ENCODE results near the gene FAM89B. TPM values are rescaled to one million over a fixed set of nuclear protein-coding genes. Genes with fewer than 3 reads are reported as not detected.

Gene FAM89B
- total RNA-seq, 2 experiments from 2014 or later: 36.6 to 54.2 TPM

DNA sequence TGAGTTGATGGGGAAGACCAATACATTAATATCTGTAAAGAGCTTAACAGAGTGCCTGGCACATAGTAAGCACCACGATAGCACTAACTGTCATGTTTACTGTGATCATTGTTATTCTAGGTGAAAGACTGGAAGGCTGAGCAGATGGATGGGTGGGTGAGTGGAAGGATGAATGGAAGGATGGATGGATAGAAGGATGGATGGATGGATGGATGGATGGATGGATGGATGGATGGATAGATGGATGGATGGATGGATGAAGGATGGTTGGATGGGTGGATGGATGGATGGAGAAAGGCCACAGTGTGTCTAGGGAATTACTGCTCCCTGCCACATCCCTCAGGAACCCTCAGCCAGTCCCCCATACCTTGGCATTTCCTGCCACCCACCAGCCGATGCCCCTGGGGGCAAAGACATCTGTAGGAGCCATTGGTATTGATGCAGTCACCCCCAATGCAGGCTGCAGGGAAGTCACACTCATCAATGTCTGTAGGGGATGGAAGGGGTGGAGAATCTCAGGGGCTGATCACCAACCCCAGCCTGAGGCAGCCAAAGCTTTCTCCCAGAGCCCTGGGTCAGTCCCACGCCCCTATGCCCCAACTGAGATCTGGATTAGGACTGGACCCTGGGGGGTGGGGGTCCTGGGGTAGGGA lies 29.5 kb upstream of the FAM89B start:
- no peak for ATAC-seq
- no peak overlapping the region for H3K27ac Mint-ChIP-seq
- CTCF ChIA-PET: interaction anchor here (0.6 to 19.4 kb wide), 4 partner anchors 9 to 63 kb away, joined by 3 to 388 read pairs (median 126); partner anchors contain the start of genes FAM89B, KCNK7, LTBP3 and ZNRD2
- peaks cover 24% of the 10 kb centered on the region for H3K4me1 Mint-ChIP-seq
- H3K9me3 Mint-ChIP-seq (ENCODE audit: low read depth): no peaks in the 10 kb centered on the region
- no peak overlapping the region for H3K4me3 Mint-ChIP-seq
- H3K36me3 Mint-ChIP-seq: peaks cover 1% of the 10 kb centered on the region
- H3K27me3 Mint-ChIP-seq: no peaks in the 10 kb centered on the region
- DNase-seq: no peak

DNA sequence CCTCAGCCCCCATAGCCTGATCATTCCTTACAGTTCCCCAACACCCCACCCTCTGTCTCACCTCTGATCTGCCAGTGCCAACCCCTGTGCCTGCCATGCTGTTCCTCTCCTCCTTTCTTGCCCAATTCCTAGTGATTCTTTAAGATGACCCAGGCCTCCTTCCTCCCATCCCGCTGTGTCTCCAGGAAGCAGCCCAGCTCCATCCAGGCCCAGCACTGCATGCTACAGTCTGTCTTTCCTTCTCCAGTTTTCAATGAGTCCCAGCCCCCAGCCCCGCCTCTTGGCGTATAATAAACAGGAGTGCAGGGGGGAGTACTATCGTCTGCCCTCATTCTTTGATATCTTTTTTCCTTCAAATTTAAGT lies 26.5 kb upstream of the FAM89B start:
- Mint-ChIP-seq H3K9me3 (ENCODE audit: low read depth) (no peaks in the 10 kb centered on the region), H3K4me3 (peak overlapping the region; percentile 67), H3K4me1 (peaks cover 35% of the 10 kb centered on the region), H3K27me3 (no peaks in the 10 kb centered on the region), H3K27ac (peak overlapping the region; percentile 37), H3K36me3 (peaks cover 10% of the 10 kb centered on the region)
- DNase-seq (no peak), ATAC-seq (no peak)
- CTCF ChIA-PET: interaction anchor here (1.1 to 19.4 kb wide), 3 partner anchors 20 to 216 kb away, joined by 4 to 388 read pairs (median 209); partner anchors contain the start of genes FAM89B, KCNK7, LTBP3 and ZNRD2

DNA sequence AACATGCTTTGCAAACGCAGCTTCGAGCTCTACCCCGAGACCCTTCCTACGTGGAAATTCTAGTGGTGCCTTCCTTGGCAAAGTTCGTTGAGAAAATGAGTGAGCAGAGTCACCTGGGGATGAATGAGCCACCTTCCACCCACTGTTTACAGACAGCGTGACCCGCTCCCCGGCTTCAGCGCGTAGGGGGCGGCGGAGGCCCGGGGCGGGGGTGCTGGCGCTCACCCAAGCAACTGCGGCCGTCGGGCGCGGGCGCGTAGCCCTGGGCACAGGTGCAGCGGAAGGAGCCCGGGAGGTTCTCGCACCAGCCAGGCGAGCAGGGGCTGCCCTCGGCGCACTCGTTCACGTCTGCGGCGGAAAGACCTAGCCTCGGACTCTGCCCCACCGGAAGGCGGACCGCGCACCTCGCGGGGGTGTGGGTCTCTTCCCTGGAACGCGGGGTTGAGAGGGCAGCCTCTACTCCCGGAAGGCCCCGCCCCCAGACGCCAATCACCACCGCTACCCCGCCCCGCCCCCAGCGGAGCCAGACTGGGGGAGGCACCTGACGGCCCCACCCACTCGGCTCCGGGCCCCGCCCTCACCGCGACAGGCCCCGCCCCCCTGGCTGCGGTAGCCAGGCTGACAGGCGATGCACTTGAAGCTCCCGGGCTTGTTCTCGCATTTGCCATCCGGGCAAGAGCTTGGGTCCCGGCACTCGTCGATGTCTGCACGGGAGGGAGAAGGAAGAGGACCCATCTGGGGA lies 25.9 kb upstream of the FAM89B start:
- ATAC-seq (peak; percentile 92), DNase-seq (peak; percentile 98)
- H3K27ac Mint-ChIP-seq: peak overlapping the region; percentile 80
- H3K9me3 Mint-ChIP-seq (ENCODE audit: low read depth): no peaks in the 10 kb centered on the region
- peaks cover 13% of the 10 kb centered on the region for H3K36me3 Mint-ChIP-seq
- H3K27me3 Mint-ChIP-seq: no peaks in the 10 kb centered on the region
- H3K4me3 Mint-ChIP-seq: peak overlapping the region; percentile 67
- CTCF ChIA-PET: interaction anchor here (0.6 to 19.4 kb wide), 6 partner anchors 20 to 216 kb away, joined by 3 to 388 read pairs (median 4); partner anchors contain the start of genes FAM89B, KCNK7, LTBP3 and SIPA1
- H3K4me1 Mint-ChIP-seq: peaks cover 34% of the 10 kb centered on the region

DNA sequence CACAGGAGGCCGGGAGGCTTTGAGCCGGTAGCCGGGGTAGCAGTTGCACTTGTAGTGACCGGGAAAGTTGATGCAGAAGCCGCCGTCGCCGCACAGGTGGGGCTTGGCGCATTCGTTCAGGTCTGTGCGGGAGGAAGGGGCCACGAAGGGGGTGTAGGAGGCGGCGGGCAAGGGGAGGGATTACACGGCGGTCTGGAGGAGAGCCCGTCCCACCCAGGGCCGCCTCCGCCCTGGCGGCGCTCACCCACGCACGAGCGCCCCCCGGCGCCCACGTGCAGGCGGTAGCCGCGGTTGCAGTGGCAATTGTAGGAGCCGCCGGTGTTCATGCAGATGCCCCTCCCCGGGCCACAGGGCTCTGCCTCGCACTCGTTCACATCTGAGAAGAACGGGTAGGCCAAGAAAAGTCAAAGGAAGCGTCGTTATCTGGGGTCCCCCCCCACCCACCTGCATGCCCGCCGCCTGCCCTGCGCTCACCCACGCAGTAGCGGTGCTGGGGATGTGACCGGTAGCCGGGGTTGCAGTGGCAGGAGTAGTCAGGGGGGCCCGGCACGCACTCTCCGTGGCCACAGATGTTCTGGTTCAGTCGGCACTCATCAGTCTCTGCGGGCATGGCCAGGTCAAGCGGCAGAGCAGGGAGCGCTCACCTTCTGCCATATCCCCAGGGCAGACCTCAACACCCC lies 24.8 kb upstream of the FAM89B start:
- peaks cover 43% of the 10 kb centered on the region for H3K4me1 Mint-ChIP-seq
- ATAC-seq: no peak
- H3K4me3 Mint-ChIP-seq: no peak overlapping the region
- CTCF ChIA-PET: interaction anchor here (0.9 to 19.4 kb wide), 4 partner anchors 19 to 90 kb away, joined by 3 to 388 read pairs (median 106); partner anchors contain the start of genes FAM89B, KCNK7, LTBP3 and SIPA1
- H3K36me3 Mint-ChIP-seq: peaks cover 17% of the 10 kb centered on the region
- peak overlapping the region; percentile 23 for H3K27ac Mint-ChIP-seq
- no peak for DNase-seq
- no peaks in the 10 kb centered on the region for H3K27me3 Mint-ChIP-seq
- no peaks in the 10 kb centered on the region for H3K9me3 Mint-ChIP-seq (ENCODE audit: low read depth)

DNA sequence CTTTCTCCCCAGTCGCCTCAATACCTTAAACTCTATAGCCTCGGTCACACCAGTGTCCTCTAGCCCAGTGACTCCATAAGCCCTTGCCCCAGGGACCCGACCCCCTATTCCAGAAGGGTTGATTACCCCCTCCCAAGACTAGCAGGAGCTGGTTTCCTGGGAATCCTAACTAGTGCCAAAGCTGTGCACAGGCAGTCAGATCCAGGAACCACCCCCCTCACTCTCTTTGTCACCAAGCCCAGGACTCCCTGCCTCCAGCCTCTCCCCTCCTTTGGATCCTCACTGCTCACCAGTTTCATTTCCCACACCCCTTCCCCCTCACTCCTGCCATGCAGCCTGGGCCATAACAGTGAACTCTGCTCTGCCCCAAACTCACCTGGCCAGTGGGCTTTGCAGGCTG lies 23.9 kb upstream of the FAM89B start:
- H3K36me3 Mint-ChIP-seq: peaks cover 16% of the 10 kb centered on the region
- H3K27me3 Mint-ChIP-seq: no peaks in the 10 kb centered on the region
- DNase-seq (no peak), ATAC-seq (no peak)
- H3K4me1 Mint-ChIP-seq: peaks cover 50% of the 10 kb centered on the region
- no peaks in the 10 kb centered on the region for H3K9me3 Mint-ChIP-seq (ENCODE audit: low read depth)
- H3K27ac Mint-ChIP-seq: no peak overlapping the region
- CTCF ChIA-PET: interaction anchor here (1.0 to 19.4 kb wide), 3 partner anchors 8 to 46 kb away, joined by 3 to 388 read pairs (median 6); partner anchors contain the start of genes FAM89B, LTBP3 and ZNRD2
- H3K4me3 Mint-ChIP-seq: no peak overlapping the region

DNA sequence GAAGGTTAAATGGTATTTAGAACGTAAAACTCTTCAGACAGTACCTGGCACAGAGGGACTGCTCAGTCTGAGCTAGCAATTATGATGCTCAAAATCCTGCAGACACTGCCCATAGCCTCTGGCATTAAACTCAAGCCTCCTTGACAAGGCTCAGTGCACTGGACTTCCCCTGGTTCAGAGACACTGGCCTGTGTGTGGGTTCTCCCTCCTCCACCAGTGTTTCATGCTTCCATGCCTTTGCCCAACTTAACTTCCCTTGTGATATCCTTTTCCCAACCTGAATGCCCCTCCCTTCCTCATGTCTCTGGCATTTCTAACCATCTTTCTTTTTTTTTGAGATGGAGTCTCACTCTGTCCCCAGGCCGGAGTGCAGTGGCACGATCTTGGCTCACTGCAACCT lies 23.2 kb upstream of the FAM89B start:
- H3K27me3 Mint-ChIP-seq: no peaks in the 10 kb centered on the region
- H3K4me1 Mint-ChIP-seq: peaks cover 52% of the 10 kb centered on the region
- H3K27ac Mint-ChIP-seq: no peak overlapping the region
- no peak overlapping the region for H3K4me3 Mint-ChIP-seq
- no peaks in the 10 kb centered on the region for H3K9me3 Mint-ChIP-seq (ENCODE audit: low read depth)
- ATAC-seq (no peak), DNase-seq (no peak)
- CTCF ChIA-PET: interaction anchor here (0.7 to 19.4 kb wide), 4 partner anchors 9 to 147 kb away, joined by 3 to 388 read pairs (median 6); partner anchors contain the start of genes FAM89B, LTBP3 and ZNRD2
- H3K36me3 Mint-ChIP-seq: peaks cover 16% of the 10 kb centered on the region

DNA sequence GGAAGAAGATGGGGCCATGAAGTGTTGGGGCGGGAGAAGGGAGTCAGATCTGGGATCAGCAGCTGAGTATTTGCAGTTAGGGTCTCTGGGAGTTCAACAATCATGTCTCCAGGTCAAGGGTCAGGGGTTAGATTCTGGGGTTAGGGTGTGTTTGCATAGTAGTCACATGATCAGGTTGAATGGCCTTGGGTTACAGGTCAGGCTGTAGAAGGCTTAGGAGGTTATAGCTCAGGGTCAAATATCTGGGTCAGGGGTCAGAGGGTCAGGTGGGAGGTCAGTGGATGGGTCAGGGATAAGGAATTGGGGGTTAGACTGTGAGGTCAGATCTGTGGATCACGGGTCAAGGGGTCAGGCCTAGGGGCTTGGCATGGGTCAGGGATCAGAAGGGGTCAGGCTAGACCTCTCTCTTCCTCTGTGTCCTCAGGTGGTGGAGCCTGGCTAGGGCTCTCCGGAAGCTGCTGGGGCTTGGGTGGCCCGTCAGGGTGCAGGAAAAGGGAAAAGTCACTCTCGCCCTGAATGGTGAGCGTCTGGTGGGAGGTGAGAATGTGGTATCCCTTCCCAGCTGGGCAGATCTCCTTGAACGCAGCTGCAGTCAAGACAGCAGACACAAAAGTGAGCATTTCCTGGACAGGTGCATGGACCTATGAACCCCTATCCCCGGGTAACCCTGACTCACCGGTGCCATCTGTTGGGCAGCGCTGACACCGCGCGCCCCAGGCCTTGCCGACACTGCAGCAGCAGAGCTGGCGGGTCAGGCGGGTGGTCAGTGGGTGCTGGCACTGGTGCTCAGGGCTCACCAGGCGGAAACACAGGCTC lies 20.6 kb upstream of the FAM89B start:
- Mint-ChIP-seq H3K4me1 (peaks cover 68% of the 10 kb centered on the region), H3K4me3 (no peak overlapping the region), H3K27me3 (no peaks in the 10 kb centered on the region), H3K9me3 (ENCODE audit: low read depth) (no peaks in the 10 kb centered on the region), H3K27ac (peak overlapping the region; percentile 58), H3K36me3 (peaks cover 16% of the 10 kb centered on the region)
- ATAC-seq (peak; percentile 56), DNase-seq (peak; percentile 75)
- CTCF ChIA-PET: interaction anchor here (0.5 to 19.4 kb wide), 8 partner anchors 10 to 506 kb away, joined by 3 to 388 read pairs (median 6); partner anchors contain the start of genes FAM89B, LTBP3 and ZNRD2

DNA sequence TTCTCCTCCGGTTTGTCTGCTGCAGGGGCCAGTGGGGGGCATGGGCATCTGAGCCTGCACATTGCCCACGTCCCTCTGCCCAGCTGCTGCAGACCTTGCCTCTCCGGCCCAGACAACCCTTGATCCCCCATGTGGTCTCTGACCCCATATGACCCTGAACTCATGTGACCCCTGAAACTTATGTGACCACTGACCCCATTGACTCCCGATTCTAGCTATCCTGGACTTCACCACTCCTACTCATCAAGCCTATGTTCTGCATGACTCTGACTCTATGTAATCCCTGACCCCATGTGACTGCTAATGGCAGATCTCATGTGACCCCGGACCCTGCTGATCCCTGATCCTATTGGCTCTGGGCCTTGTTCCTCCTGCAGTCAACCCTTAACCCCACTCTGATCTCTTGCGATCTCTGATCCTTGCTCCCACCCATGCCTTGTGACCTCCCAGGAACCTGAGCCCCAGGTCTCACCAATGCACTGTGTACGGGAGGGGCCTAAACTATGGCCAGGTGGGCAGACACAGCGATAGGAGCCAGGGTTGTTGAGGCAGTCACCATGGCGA lies 19.9 kb upstream of the FAM89B start:
- CTCF ChIA-PET: interaction anchor here (0.5 to 19.4 kb wide), 8 partner anchors 11 to 506 kb away, joined by 3 to 388 read pairs (median 6); partner anchors contain the start of genes FAM89B, LTBP3 and ZNRD2
- no peaks in the 10 kb centered on the region for H3K9me3 Mint-ChIP-seq (ENCODE audit: low read depth)
- DNase-seq: no peak
- H3K4me3 Mint-ChIP-seq: no peak overlapping the region
- no peak for ATAC-seq
- H3K27me3 Mint-ChIP-seq: no peaks in the 10 kb centered on the region
- peak overlapping the region; percentile 58 for H3K27ac Mint-ChIP-seq
- peaks cover 16% of the 10 kb centered on the region for H3K36me3 Mint-ChIP-seq
- H3K4me1 Mint-ChIP-seq: peaks cover 70% of the 10 kb centered on the region

DNA sequence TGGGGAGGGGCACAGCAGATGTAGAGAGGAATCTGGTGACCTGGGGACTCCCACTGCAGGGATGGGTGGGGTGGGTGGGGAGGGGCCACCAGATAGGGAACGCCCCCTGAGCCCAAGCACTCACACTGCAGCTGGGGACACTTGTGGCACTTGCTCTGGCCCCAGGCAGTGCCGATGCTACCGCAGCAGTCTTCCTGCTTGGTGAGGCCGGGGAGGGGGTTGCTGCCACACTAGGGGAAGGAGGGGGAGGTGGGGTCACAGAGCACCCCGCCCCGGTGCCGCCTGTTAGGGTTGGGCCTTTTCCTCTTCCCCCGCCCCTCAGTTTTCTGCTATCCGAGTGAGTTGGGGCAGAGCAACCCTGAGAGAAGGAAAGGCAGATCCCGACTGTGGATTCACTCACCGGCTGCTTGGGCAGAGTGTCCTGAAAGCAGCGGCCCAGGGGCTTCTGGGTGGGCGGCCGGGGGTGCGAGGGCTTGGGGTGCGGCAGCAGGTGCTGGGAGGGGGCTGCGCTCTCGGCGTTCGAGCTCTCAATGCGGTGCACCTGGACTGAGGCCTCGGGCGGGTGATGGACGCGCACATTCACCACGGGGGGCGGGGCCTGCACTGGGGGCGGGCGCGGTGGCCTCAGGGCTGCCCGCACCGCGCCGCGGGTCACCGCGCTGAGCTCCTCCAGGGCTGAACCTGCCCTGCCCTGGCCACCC lies 18.9 kb upstream of the FAM89B start:
- CTCF ChIA-PET: interaction anchor here (3.6 to 19.4 kb wide), 3 partner anchors 12 to 35 kb away, joined by 12 to 388 read pairs (median 42); partner anchors contain the start of genes FAM89B, LTBP3 and ZNRD2
- Mint-ChIP-seq H3K27ac (peak overlapping the region; percentile 22), H3K4me1 (peaks cover 61% of the 10 kb centered on the region), H3K4me3 (no peak overlapping the region), H3K9me3 (ENCODE audit: low read depth) (no peaks in the 10 kb centered on the region), H3K27me3 (no peaks in the 10 kb centered on the region), H3K36me3 (peaks cover 16% of the 10 kb centered on the region)
- ATAC-seq (peak; percentile 73), DNase-seq (peak; percentile 88)

DNA sequence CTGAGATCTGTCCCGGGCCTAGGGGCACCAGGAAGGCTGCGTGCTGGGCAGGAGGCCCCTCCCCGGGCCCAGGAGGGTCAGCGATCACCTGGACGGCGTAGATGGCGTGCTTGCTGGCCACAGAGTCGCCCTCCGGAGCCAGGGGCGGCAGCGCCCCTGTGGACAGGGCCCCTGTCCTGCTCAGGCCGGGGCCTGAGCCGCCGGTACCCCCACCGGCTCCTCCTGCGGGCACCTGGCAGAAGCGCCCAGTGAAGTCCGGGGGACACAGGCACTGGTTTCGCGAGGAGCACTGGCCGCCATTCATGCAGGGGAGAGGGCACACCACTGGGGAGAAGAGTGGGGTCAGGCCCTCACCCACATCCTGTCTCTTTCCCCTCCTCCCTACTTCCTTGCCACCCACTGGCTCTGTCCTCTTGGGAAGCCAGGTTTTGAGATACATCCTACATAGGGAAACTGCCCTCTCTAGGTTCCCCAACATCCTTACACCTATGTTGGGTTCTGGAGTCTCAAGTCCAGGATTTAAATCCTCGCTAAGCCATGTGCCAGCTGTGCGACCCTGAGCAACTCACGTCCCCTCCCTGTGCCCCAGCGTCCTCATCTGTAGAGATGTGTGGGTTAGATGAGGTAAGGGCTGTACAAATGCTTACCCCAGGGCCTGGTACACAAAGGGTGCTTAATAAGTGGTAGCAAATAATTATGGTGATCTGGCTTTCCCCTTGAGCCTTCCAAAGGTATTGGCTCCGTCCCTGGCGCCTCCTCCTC lies 18.1 kb upstream of the FAM89B start:
- no peak for ATAC-seq
- Mint-ChIP-seq H3K27ac (peak overlapping the region; percentile 74), H3K4me3 (no peak overlapping the region), H3K27me3 (no peaks in the 10 kb centered on the region), H3K36me3 (peaks cover 14% of the 10 kb centered on the region), H3K4me1 (peaks cover 58% of the 10 kb centered on the region), H3K9me3 (ENCODE audit: low read depth) (no peaks in the 10 kb centered on the region)
- CTCF ChIA-PET: interaction anchor here (3.4 to 19.4 kb wide), 3 partner anchors 12 to 34 kb away, joined by 12 to 388 read pairs (median 18); partner anchors contain the start of genes FAM89B, LTBP3 and ZNRD2
- no peak for DNase-seq

DNA sequence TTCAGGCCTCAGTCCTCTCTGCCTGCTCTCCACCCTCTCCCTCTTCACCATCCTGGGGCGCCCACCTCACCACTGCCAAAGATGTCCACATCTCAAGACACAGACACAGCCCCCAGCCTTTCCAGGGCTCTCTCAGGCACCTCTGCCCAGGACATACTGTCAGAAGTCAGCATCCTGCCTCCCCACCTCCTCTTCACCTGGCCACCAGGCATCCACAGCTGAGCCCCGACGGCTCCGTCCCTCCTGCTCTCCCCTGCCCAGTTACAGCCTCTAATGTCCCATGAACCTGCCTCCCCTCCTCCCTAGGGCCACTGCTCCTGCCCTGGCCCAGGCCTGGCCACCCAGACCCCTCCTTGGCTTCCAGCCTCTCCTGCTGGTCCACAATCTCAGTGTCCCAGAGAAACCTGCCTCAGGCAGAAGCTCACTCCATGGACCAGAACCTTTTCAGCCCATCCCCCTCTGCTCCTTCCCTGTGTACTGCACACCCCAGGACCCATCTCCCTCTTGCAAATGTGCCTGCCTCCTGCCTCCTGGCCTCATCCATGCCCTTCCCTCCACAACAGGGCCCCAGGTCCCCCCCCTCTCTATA lies 17.4 kb upstream of the FAM89B start:
- Mint-ChIP-seq H3K36me3 (peaks cover 11% of the 10 kb centered on the region), H3K9me3 (ENCODE audit: low read depth) (no peaks in the 10 kb centered on the region), H3K27ac (peak overlapping the region; percentile 74), H3K27me3 (no peaks in the 10 kb centered on the region), H3K4me3 (no peak overlapping the region), H3K4me1 (peaks cover 59% of the 10 kb centered on the region)
- DNase-seq: no peak
- no peak for ATAC-seq
- CTCF ChIA-PET: interaction anchor here (3.4 to 19.4 kb wide), 2 partner anchors 11 to 14 kb away, joined by 18 to 388 read pairs; partner anchors contain the start of genes FAM89B, LTBP3 and ZNRD2

Measured in activated CD8-positive, alpha-beta memory T cell treated with anti-CD3 and anti-CD28 coated beads, Interleukin-2, amount 10 ng/mL, durations not matched to agents 7 days and 5 days (primary cell).